ENCODE results near the gene GRAMD4.

Gene GRAMD4

GRCh38 chr22:46573781-46574437 lies 46.3 kb upstream of the GRAMD4 start:
- no peak overlapping the region for H2AFZ ChIP-seq (ENCODE audit: low read length)
- DNase-seq, result no peak
- H3K9ac ChIP-seq (ENCODE audit: low read length), result no peak overlapping the region
- peaks cover 15% of the 10 kb centered on the region; the same call in 1 of the 2 replicates for H3K4me1 ChIP-seq (ENCODE audit: low read length)
- H3K4me2 ChIP-seq (ENCODE audit: low read depth, low read length), result no peak overlapping the region
- no peak overlapping the region for H3K4me3 ChIP-seq (ENCODE audit: low read length)
- no peaks in the 10 kb centered on the region for H3K9me2 ChIP-seq (replicated peaks; ENCODE audit: insufficient read depth, low read length)
- H3K27ac ChIP-seq (ENCODE audit: low read length), result no peak overlapping the region
- TF ChIP-seq EZH2phosphoT487 (IDR thresholded peaks at IDR 0.05; ENCODE audit: low read length) (no peak), CTCF (IDR thresholded peaks at IDR 0.05; ENCODE audit: low read length) (no peak), EZH2 (optimal IDR thresholded peaks at IDR 0.05; ENCODE audit: low read depth, low read length) (no peak)
- peaks cover 4% of the 10 kb centered on the region; the same call in 1 of the 2 replicates for H3F3A ChIP-seq (ENCODE audit: insufficient read depth, low read length)
- peaks cover 4% of the 10 kb centered on the region for H3K79me2 ChIP-seq (ENCODE audit: low read length)
- H3K27me3 ChIP-seq (replicated peaks; ENCODE audit: insufficient read depth, low read length), result peaks cover 20% of the 10 kb centered on the region; the same call in 1 of the 2 replicates
- H3K9me3 ChIP-seq (replicated peaks; ENCODE audit: insufficient read depth, low read length), result no peaks in the 10 kb centered on the region
- H3K36me3 ChIP-seq (replicated peaks; ENCODE audit: insufficient read depth, low read length), result no peaks in the 10 kb centered on the region
- H4K20me1 ChIP-seq (ENCODE audit: insufficient read depth, low read length), result no peaks in the 10 kb centered on the region

GRCh38 chr22:46574438-46574992 lies 45.7 kb upstream of the GRAMD4 start:
- peaks cover 4% of the 10 kb centered on the region for H3K79me2 ChIP-seq (ENCODE audit: low read length)
- peaks cover 4% of the 10 kb centered on the region; the same call in 1 of the 2 replicates for H3F3A ChIP-seq (ENCODE audit: insufficient read depth, low read length)
- H3K27ac ChIP-seq (ENCODE audit: low read length), result no peak overlapping the region
- no peak overlapping the region for H2AFZ ChIP-seq (ENCODE audit: low read length)
- H3K9me2 ChIP-seq (replicated peaks; ENCODE audit: insufficient read depth, low read length), result no peaks in the 10 kb centered on the region
- DNase-seq, result no peak
- TF ChIP-seq EZH2 (optimal IDR thresholded peaks at IDR 0.05; ENCODE audit: low read depth, low read length) (no peak), CTCF (IDR thresholded peaks at IDR 0.05; ENCODE audit: low read length) (no peak), EZH2phosphoT487 (IDR thresholded peaks at IDR 0.05; ENCODE audit: low read length) (no peak)
- H3K4me1 ChIP-seq (ENCODE audit: low read length), result peaks cover 15% of the 10 kb centered on the region; the same call in 1 of the 2 replicates
- no peaks in the 10 kb centered on the region for H3K9me3 ChIP-seq (replicated peaks; ENCODE audit: insufficient read depth, low read length)
- H3K4me2 ChIP-seq (ENCODE audit: low read depth, low read length), result no peak overlapping the region
- H4K20me1 ChIP-seq (ENCODE audit: insufficient read depth, low read length), result no peaks in the 10 kb centered on the region
- no peak overlapping the region for H3K4me3 ChIP-seq (ENCODE audit: low read length)
- no peak overlapping the region for H3K9ac ChIP-seq (ENCODE audit: low read length)
- H3K27me3 ChIP-seq (replicated peaks; ENCODE audit: insufficient read depth, low read length), result peaks cover 20% of the 10 kb centered on the region; the same call in 1 of the 2 replicates
- no peaks in the 10 kb centered on the region for H3K36me3 ChIP-seq (replicated peaks; ENCODE audit: insufficient read depth, low read length)

GRCh38 chr22:46574993-46575910 lies 44.9 kb upstream of the GRAMD4 start:
- Histone ChIP-seq H4K20me1 (ENCODE audit: insufficient read depth, low read length) (no peaks in the 10 kb centered on the region), H3K27me3 (replicated peaks; ENCODE audit: insufficient read depth, low read length) (peaks cover 14% of the 10 kb centered on the region; the same call in 1 of the 2 replicates), H3F3A (ENCODE audit: insufficient read depth, low read length) (peaks cover 4% of the 10 kb centered on the region; the same call in 1 of the 2 replicates), H3K27ac (ENCODE audit: low read length) (no peak overlapping the region), H3K9ac (ENCODE audit: low read length) (no peak overlapping the region), H3K4me3 (ENCODE audit: low read length) (no peak overlapping the region), H3K9me3 (replicated peaks; ENCODE audit: insufficient read depth, low read length) (no peaks in the 10 kb centered on the region), H2AFZ (ENCODE audit: low read length) (no peak overlapping the region), H3K4me2 (ENCODE audit: low read depth, low read length) (no peak overlapping the region), H3K36me3 (replicated peaks; ENCODE audit: insufficient read depth, low read length) (no peaks in the 10 kb centered on the region), H3K4me1 (ENCODE audit: low read length) (peaks cover 15% of the 10 kb centered on the region; the same call in 1 of the 2 replicates), H3K79me2 (ENCODE audit: low read length) (peaks cover 4% of the 10 kb centered on the region), H3K9me2 (replicated peaks; ENCODE audit: insufficient read depth, low read length) (no peaks in the 10 kb centered on the region)
- TF ChIP-seq EZH2 (optimal IDR thresholded peaks at IDR 0.05; ENCODE audit: low read depth, low read length) (no peak), EZH2phosphoT487 (IDR thresholded peaks at IDR 0.05; ENCODE audit: low read length) (no peak), CTCF (IDR thresholded peaks at IDR 0.05; ENCODE audit: low read length) (no peak)
- DNase-seq, result peak; percentile 16

All from MM.1S (cell line).